A549 (cell line): ENCODE results near the gene LRTM2.

Experiments used
- BHLHE40 ChIP-seq: IDR thresholded peaks from 2 replicates; pipeline ENCODE4 v1.6.1; 2012; ENCODE audit warnings: low read depth, low read length, inconsistent platforms
- CTCF ChIP-seq: fragments of >200 bp; sonication (Bioruptor Twin); formaldehyde crosslinking; IDR thresholded peaks from 3 replicates; pipeline ENCODE4 v1.5.1; 2016
- JUNB ChIP-seq: fragments of >200 bp; sonication (Bioruptor Twin); formaldehyde crosslinking; IDR thresholded peaks from 2 replicates; pipeline ENCODE4 v1.6.1; 2016
- POLR2A ChIP-seq: IDR thresholded peaks from 2 replicates; pipeline ENCODE4 v1.6.1; 2012; ENCODE audit warnings: mild to moderate bottlenecking, low read length
- RAD21 ChIP-seq, 2 experiments: fragments of >200 bp in 1 of 2; sonication (Bioruptor Twin) in 1 of 2; formaldehyde crosslinking in 1 of 2; IDR thresholded peaks in 1 of 2; conservative IDR thresholded peaks in 1 of 2; 2 replicates in 1 of 2; 3 replicates in 1 of 2; pipeline ENCODE4 v1.6.1; 2012 to 2018; ENCODE audit warnings: inconsistent platforms in 1 of 2
- RFX5 ChIP-seq: fragments of 450-650 bp; IDR thresholded peaks from 2 replicates; pipeline ENCODE4 v1.7.1; 2014; ENCODE audit warnings: antibody characterized with exemption, mild to moderate bottlenecking, moderate library complexity
- SMC3 ChIP-seq: fragments of >200 bp; sonication (Bioruptor Twin); formaldehyde crosslinking; IDR thresholded peaks from 3 replicates; pipeline ENCODE4 v1.6.1; 2018; ENCODE audit warnings: inconsistent platforms
- TF ChIP-seq, protein P1 (sequence below): IDR thresholded peaks from 2 replicates; pipeline ENCODE4 v1.6.1; 2012

- TF ChIP-seq CTCF (no peak), SMC3 (no peak), JUNB (no peak), RAD21 (conservative IDR thresholded peaks at IDR 0.05 in 1 of 2, IDR thresholded peaks at IDR 0.05 in 1 of 2) (no peak), POLR2A (no peak), RFX5 (no peak), BHLHE40 (no peak)
- TF ChIP-seq, protein P1, sequence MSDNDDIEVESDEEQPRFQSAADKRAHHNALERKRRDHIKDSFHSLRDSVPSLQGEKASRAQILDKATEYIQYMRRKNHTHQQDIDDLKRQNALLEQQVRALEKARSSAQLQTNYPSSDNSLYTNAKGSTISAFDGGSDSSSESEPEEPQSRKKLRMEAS, result no peak
Observed at GRCh38 chr12:1885082-1885596, 64.8 kb downstream of the LRTM2 start.
